NAMALWA (cell line): Measurements from ENCODE around the gene CITED2.
"Not testable (repeated sequence)": the region's sequence is repeated elsewhere in the genome, so short reads cannot be mapped to it uniquely, and the experiment has no call there.

Source experiments
- DNase-seq: peaks from one replicate; pipeline ENCODE4 v3.0.0-alpha.2; 2015; ENCODE audit warnings: low spot score

Gene CITED2

GRCh38 chr6:139364302-139364981 is 10.0 kb downstream of the CITED2 start:
- peak; percentile 86 for DNase-seq

- DNase-seq = not testable (repeated sequence)
Observed at GRCh38 chr6:139363797-139364196, 10.7 kb downstream of the CITED2 start.

- not testable (repeated sequence) for DNase-seq
Observed at GRCh38 chr6:139363123-139363522, 11.3 kb downstream of the CITED2 start.

- DNase-seq = no peak
Observed at GRCh38 chr6:139361211-139361610, 13.2 kb downstream of the CITED2 start.

- DNase-seq = no peak
Observed at GRCh38 chr6:139356924-139357323, 17.5 kb downstream of the CITED2 start.

- DNase-seq = no peak
Observed at GRCh38 chr6:139355777-139356445, 18.5 kb downstream of the CITED2 start.

GRCh38 chr6:139355172-139355571 is 19.3 kb downstream of the CITED2 start:
- no peak for DNase-seq

GRCh38 chr6:139354189-139354588 is 20.3 kb downstream of the CITED2 start:
- DNase-seq = no peak

GRCh38 chr6:139349464-139350020 is 24.9 kb downstream of the CITED2 start:
- DNase-seq = no peak

GRCh38 chr6:139346392-139346791 is 28.1 kb downstream of the CITED2 start:
- DNase-seq = no peak

GRCh38 chr6:139344186-139344963 is 30.1 kb downstream of the CITED2 start:
- DNase-seq = no peak

GRCh38 chr6:139343052-139343750 is 31.2 kb downstream of the CITED2 start:
- no peak for DNase-seq

- no peak for DNase-seq
Observed at GRCh38 chr6:139341060-139341459, 33.4 kb downstream of the CITED2 start.

GRCh38 chr6:139338795-139339194 is 35.7 kb downstream of the CITED2 start:
- DNase-seq = no peak

- no peak for DNase-seq
Observed at GRCh38 chr6:139337830-139338229, 36.6 kb downstream of the CITED2 start.

GRCh38 chr6:139337001-139337400 is 37.4 kb downstream of the CITED2 start:
- DNase-seq = no peak

GRCh38 chr6:139336488-139336887 is 38.0 kb downstream of the CITED2 start:
- DNase-seq = peak; percentile 51

- no peak for DNase-seq
Observed at GRCh38 chr6:139335447-139336210, 38.8 kb downstream of the CITED2 start.

GRCh38 chr6:139334806-139335446 is 39.5 kb downstream of the CITED2 start:
- no peak for DNase-seq

- DNase-seq = no peak
Observed at GRCh38 chr6:139330826-139331500, 43.5 kb downstream of the CITED2 start.
